HL-60 (cell line): ENCODE measurements around the gene HADH.

ENCODE experiments used
- DNase-seq, 2 experiments: peaks; one replicate each; pipeline ENCODE4 v3.0.0-alpha.2; 2010 to 2020; ENCODE audit warnings: low read depth in 1 of 2, low spot score in 1 of 2
- H3K27ac ChIP-seq: fragments of 250-450 bp; sonication (Bioruptor Pico); replicated peaks from 2 replicates; pipeline ENCODE4 v1.5.1; 2020; ENCODE audit warnings: mild to moderate bottlenecking, moderate library complexity
- H3K27me3 ChIP-seq: fragments of 250-450 bp; sonication (Bioruptor Pico); 2 replicates; pipeline ENCODE4 v1.5.1; 2021; ENCODE audit warnings: mild to moderate bottlenecking, moderate library complexity; ENCODE audit not compliant: insufficient read depth, poor library complexity, severe bottlenecking
- H3K4me3 ChIP-seq: replicated peaks from 2 replicates; pipeline ENCODE4 v1.5.1; 2011; ENCODE audit warnings: mild to moderate bottlenecking, control low read depth, low read length; ENCODE audit not compliant: insufficient read depth
- GABPA ChIP-seq: IDR thresholded peaks from 2 replicates; pipeline ENCODE4 v1.6.1; 2012; ENCODE audit warnings: low read depth
- POLR2AphosphoS5 ChIP-seq: IDR thresholded peaks from 2 replicates; pipeline ENCODE4 v1.6.1; 2012; ENCODE audit warnings: low read depth
- SPI1 ChIP-seq: IDR thresholded peaks from 2 replicates; pipeline ENCODE4 v1.6.1; 2012; ENCODE audit warnings: low read depth, mild to moderate bottlenecking, borderline replicate concordance
- long read RNA-seq: library from polyadenylated mRNA; unstranded; transcript quantifications from one replicate; pipeline ENCODE4 v2.0.0, GENCODE V29; 2020
- TF ChIP-seq, protein P1 (sequence below): IDR thresholded peaks from one replicate; pipeline ENCODE4 v1.5.1; 2011; ENCODE audit warnings: low read length, control low read depth, inconsistent platforms; ENCODE audit not compliant: insufficient read depth
- TF ChIP-seq, protein P2 (sequence below): IDR thresholded peaks from 2 replicates; pipeline ENCODE4 v1.6.1; 2012; ENCODE audit warnings: low read depth; ENCODE audit not compliant: insufficient replicate concordance

Gene HADH
- long read RNA-seq, full-length matches to known transcripts = 866 of 898 reads
- long read RNA-seq, partial matches to known transcripts = 13 of 898 reads
- long read RNA-seq, other reads (novel, unspliced or antisense) = 19 of 898 reads

DNA sequence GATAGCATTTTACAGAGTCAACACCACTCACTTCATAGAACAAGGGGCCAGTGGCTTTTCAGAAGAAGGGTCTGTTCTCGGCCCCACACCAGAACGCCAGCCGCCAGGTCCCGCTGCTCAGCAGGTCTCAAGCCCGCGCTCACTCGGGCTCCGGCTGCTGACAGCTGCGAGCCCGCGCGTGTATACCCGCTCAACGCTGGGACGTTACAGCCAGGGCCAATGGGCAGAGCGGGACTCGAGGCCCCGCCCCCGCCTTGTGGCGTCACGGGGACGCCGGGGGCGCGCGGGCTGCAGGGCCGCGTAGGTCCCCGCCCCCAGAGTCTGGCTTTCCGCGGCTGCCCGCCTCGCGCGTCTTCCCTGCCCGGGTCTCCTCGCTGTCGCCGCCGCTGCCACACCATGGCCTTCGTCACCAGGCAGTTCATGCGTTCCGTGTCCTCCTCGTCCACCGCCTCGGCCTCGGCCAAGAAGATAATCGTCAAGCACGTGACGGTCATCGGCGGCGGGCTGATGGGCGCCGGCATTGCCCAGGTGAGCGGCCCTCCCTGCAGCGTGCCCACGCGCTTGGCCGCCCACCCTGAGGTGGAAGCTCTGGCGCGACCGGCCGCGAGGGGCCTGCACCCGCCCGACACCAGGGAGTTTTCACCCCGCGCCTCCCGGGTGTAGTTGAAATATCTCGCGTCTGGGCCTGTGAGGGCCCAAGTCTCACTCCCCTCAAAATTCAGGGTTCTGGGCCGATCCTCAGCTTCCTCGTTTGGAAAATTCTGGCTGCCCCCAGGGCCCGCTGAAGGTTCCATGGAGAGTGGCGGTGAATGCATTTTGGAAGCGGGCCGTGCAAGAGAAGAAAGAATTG is at the start of gene HADH:
HADH (plus strand) TSS at position 353 of the 850 bp plus-strand sequence; CDS start at position 397, 44 bp downstream.
- H3K4me3 ChIP-seq = peak within 1 kb of the TSS; percentile 93
- peak within 1 kb of the TSS; percentile 84 for H3K27ac ChIP-seq
- TF ChIP-seq, protein P1, sequence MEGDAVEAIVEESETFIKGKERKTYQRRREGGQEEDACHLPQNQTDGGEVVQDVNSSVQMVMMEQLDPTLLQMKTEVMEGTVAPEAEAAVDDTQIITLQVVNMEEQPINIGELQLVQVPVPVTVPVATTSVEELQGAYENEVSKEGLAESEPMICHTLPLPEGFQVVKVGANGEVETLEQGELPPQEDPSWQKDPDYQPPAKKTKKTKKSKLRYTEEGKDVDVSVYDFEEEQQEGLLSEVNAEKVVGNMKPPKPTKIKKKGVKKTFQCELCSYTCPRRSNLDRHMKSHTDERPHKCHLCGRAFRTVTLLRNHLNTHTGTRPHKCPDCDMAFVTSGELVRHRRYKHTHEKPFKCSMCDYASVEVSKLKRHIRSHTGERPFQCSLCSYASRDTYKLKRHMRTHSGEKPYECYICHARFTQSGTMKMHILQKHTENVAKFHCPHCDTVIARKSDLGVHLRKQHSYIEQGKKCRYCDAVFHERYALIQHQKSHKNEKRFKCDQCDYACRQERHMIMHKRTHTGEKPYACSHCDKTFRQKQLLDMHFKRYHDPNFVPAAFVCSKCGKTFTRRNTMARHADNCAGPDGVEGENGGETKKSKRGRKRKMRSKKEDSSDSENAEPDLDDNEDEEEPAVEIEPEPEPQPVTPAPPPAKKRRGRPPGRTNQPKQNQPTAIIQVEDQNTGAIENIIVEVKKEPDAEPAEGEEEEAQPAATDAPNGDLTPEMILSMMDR = no peak
- TF ChIP-seq POLR2AphosphoS5 = peak; percentile 84
- no peaks in the 10 kb centered on the region for H3K27me3 ChIP-seq
- DNase-seq = peak; percentile 74 to 91

DNA sequence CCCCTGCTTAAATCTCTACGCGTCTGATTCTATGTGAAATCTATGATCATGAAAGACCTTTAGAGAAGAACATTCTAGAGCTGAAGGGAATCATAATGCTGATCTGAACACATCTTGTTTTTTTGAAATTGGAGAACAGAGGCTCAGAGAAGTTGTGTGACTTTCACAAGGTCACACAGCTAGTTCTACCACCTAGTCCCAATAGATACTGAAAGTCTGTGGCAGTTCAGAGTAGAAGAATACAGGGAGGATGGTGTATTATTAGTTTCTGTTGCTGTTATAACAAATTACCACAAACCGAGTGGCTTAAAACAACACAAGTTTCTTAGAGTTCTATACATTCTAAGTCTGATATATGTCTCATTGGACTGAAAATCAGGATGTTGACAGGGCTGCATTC is 43.9 kb upstream of the HADH start:
- TF ChIP-seq POLR2AphosphoS5 (no peak), SPI1 (no peak), GABPA (no peak)
- TF ChIP-seq, protein P2, sequence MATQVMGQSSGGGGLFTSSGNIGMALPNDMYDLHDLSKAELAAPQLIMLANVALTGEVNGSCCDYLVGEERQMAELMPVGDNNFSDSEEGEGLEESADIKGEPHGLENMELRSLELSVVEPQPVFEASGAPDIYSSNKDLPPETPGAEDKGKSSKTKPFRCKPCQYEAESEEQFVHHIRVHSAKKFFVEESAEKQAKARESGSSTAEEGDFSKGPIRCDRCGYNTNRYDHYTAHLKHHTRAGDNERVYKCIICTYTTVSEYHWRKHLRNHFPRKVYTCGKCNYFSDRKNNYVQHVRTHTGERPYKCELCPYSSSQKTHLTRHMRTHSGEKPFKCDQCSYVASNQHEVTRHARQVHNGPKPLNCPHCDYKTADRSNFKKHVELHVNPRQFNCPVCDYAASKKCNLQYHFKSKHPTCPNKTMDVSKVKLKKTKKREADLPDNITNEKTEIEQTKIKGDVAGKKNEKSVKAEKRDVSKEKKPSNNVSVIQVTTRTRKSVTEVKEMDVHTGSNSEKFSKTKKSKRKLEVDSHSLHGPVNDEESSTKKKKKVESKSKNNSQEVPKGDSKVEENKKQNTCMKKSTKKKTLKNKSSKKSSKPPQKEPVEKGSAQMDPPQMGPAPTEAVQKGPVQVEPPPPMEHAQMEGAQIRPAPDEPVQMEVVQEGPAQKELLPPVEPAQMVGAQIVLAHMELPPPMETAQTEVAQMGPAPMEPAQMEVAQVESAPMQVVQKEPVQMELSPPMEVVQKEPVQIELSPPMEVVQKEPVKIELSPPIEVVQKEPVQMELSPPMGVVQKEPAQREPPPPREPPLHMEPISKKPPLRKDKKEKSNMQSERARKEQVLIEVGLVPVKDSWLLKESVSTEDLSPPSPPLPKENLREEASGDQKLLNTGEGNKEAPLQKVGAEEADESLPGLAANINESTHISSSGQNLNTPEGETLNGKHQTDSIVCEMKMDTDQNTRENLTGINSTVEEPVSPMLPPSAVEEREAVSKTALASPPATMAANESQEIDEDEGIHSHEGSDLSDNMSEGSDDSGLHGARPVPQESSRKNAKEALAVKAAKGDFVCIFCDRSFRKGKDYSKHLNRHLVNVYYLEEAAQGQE = no peak
- TF ChIP-seq, protein P1 = no peak
- DNase-seq = no peak
- Histone ChIP-seq H3K4me3 (no peak overlapping the region), H3K27ac (no peak overlapping the region), H3K27me3 (no peaks in the 10 kb centered on the region)

DNA sequence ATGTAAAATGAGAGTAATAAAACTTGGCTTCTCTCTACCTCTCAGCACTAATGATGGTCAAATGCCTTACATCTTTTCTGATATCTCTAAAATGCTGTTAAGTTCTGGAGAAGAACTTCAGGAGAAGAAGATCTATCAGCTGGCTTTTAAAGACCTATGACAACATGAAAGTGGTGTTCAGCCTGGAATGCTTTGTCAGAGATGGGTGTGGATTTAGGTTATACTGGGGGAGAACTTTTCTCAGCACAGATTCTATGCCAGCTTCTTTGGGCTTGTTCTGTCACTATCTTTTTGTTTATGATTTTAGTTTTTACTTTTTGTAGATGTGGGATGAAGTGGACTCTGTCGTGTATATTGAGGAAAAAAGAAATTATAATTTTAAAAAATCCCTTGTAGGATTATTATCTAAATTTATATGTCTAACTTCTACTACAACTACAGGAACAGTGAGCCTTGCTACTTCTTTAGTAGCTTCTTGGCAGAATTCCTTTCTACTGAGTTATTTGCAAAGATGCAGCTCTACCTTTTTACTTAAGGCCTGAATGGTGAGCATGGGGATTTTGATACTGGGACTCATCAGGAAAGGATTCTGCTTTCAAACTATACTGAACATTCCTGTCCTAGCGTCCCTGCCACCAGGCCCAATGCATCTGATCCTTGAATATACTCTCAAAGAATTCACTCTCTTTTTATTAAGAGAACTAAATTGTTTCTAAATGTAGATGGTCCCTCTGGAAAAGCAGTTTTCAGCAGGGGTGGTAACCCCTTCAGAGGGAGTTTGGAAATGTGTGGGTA is 38.7 kb upstream of the HADH start:
- no peak overlapping the region for H3K4me3 ChIP-seq
- TF ChIP-seq, protein P2 = no peak
- TF ChIP-seq, protein P1 = no peak
- TF ChIP-seq POLR2AphosphoS5 (no peak), GABPA (no peak), SPI1 (no peak)
- H3K27ac ChIP-seq = no peak overlapping the region
- no peaks in the 10 kb centered on the region for H3K27me3 ChIP-seq
- no peak for DNase-seq
